ENCODE data around the gene ADPRH. TPM values are rescaled to one million over a fixed set of nuclear protein-coding genes. Genes with fewer than 3 reads are reported as not detected.

The ADPRH gene
- total and polyA plus RNA-seq, 7 donors, result 1.2 to 11.6 (median 7.2) TPM

GRCh38 chr3:119534296-119534695 lies 45.0 kb upstream of the ADPRH start:
- no peak for TF ChIP-seq CTCF (IDR thresholded peaks at IDR 0.05)
- no peak for TF ChIP-seq POLR2A (IDR thresholded peaks at IDR 0.05)
- TF ChIP-seq POLR2AphosphoS5 (IDR thresholded peaks at IDR 0.05), result no peak
- no peak for TF ChIP-seq EP300 (IDR thresholded peaks at IDR 0.05)
- no peak for DNase-seq
- Histone ChIP-seq H3K4me1 (no peaks in the 10 kb centered on the region), H3K36me3 (no peaks in the 10 kb centered on the region), H3K4me3 (no peak overlapping the region), H3K27ac (no peak overlapping the region), H3K27me3 (no peaks in the 10 kb centered on the region), H3K9me3 (no peaks in the 10 kb centered on the region)
- intact Hi-C loops (cut with DNase I), result no loop called here
- WGBS, 2 donors, result 88% methylated on average over 1 of the region's 1 CpG

GRCh38 chr3:119536757-119537156 lies 42.5 kb upstream of the ADPRH start:
- Histone ChIP-seq H3K4me3 (no peak overlapping the region), H3K36me3 (no peaks in the 10 kb centered on the region), H3K9me3 (no peaks in the 10 kb centered on the region), H3K27me3 (no peaks in the 10 kb centered on the region), H3K27ac (no peak overlapping the region), H3K4me1 (no peaks in the 10 kb centered on the region)
- intact Hi-C loops (cut with DNase I), result no loop called here
- TF ChIP-seq EP300 (IDR thresholded peaks at IDR 0.05) (no peak), POLR2A (IDR thresholded peaks at IDR 0.05) (no peak), POLR2AphosphoS5 (IDR thresholded peaks at IDR 0.05) (no peak), CTCF (IDR thresholded peaks at IDR 0.05) (no peak)
- 70 to 88% methylated on average over 4 of the region's 4 CpGs for WGBS, 2 donors
- no peak for DNase-seq

- no peaks in the 10 kb centered on the region for H3K4me1 ChIP-seq
- H3K27me3 ChIP-seq, result no peaks in the 10 kb centered on the region
- intact Hi-C loops (cut with DNase I), result no loop called here
- no peak for TF ChIP-seq POLR2A (IDR thresholded peaks at IDR 0.05)
- TF ChIP-seq POLR2AphosphoS5 (IDR thresholded peaks at IDR 0.05), result no peak
- no peak for TF ChIP-seq EP300 (IDR thresholded peaks at IDR 0.05)
- TF ChIP-seq CTCF (IDR thresholded peaks at IDR 0.05), result no peak
- H3K9me3 ChIP-seq, result no peaks in the 10 kb centered on the region
- no peak for DNase-seq
- H3K4me3 ChIP-seq, result no peak overlapping the region
- WGBS, 2 donors, result 92 to 94% methylated on average over 1 of the region's 1 CpG
- H3K36me3 ChIP-seq, result no peaks in the 10 kb centered on the region
- no peak overlapping the region for H3K27ac ChIP-seq
These were observed 40.5 kb upstream of the ADPRH start for GRCh38 chr3:119538772-119539171.

- no peak for DNase-seq
- no peaks in the 10 kb centered on the region for H3K4me1 ChIP-seq
- no peaks in the 10 kb centered on the region for H3K9me3 ChIP-seq
- no peak overlapping the region for H3K27ac ChIP-seq
- no peaks in the 10 kb centered on the region for H3K27me3 ChIP-seq
- 69 to 79% methylated on average over 3 of the region's 3 CpGs for WGBS, 2 donors
- H3K36me3 ChIP-seq, result no peaks in the 10 kb centered on the region
- H3K4me3 ChIP-seq, result no peak overlapping the region
- intact Hi-C loops (cut with DNase I), result no loop called here
- TF ChIP-seq POLR2AphosphoS5 (IDR thresholded peaks at IDR 0.05) (no peak), POLR2A (IDR thresholded peaks at IDR 0.05) (no peak), CTCF (IDR thresholded peaks at IDR 0.05) (no peak), EP300 (IDR thresholded peaks at IDR 0.05) (no peak)
These were observed 37.7 kb upstream of the ADPRH start for GRCh38 chr3:119541547-119541946.

- Histone ChIP-seq H3K4me3 (no peak overlapping the region), H3K36me3 (no peaks in the 10 kb centered on the region), H3K4me1 (no peaks in the 10 kb centered on the region), H3K27me3 (no peaks in the 10 kb centered on the region), H3K9me3 (no peaks in the 10 kb centered on the region), H3K27ac (no peak overlapping the region)
- TF ChIP-seq POLR2A (IDR thresholded peaks at IDR 0.05) (no peak), POLR2AphosphoS5 (IDR thresholded peaks at IDR 0.05) (no peak), CTCF (IDR thresholded peaks at IDR 0.05) (no peak), EP300 (IDR thresholded peaks at IDR 0.05) (no peak)
- WGBS, 2 donors, result 70 to 81% methylated on average over 2 of the region's 2 CpGs
- intact Hi-C loops (cut with DNase I), result no loop called here
- DNase-seq, result no peak
These were observed 37.0 kb upstream of the ADPRH start for GRCh38 chr3:119542168-119542767.
